HFFc6 (cell line): ENCODE results near the gene DNER. TPM values are rescaled to one million over a fixed set of nuclear protein-coding genes. Genes with fewer than 3 reads are reported as not detected.

ENCODE experiments used
- DNase-seq: peaks from one replicate; pipeline ENCODE4 v3.0.0-alpha.2; 2018
- H3K27ac Mint-ChIP-seq: 2 replicates; pipeline ENCODE4 v1.8.0; 2020; ENCODE audit warnings: mild to moderate bottlenecking, mixed read lengths
- H3K27me3 Mint-ChIP-seq: 2 replicates; pipeline ENCODE4 v1.8.0; 2021; ENCODE audit warnings: mild to moderate bottlenecking, moderate library complexity, mixed read lengths; ENCODE audit not compliant: insufficient read depth
- H3K36me3 Mint-ChIP-seq: 2 replicates; pipeline ENCODE4 v1.8.0; 2021; ENCODE audit warnings: low read depth, mixed read lengths
- H3K4me1 Mint-ChIP-seq: 2 replicates; pipeline ENCODE4 v1.8.0; 2020; ENCODE audit warnings: low read depth, mixed read lengths
- H3K4me3 Mint-ChIP-seq: 2 replicates; pipeline ENCODE4 v1.8.0; 2020; ENCODE audit warnings: mild to moderate bottlenecking, moderate library complexity, mixed read lengths
- H3K9me3 Mint-ChIP-seq: 2 replicates; pipeline ENCODE4 v1.8.0; 2020; ENCODE audit warnings: mild to moderate bottlenecking, mixed read lengths
- total RNA-seq, 6 experiments: library from RNA; stranded (reverse); fragmentation: NEBNext Ultra II Directional; extraction: Animal tissue kit (Norgen Biotek cat#: 25700); gene quantifications; 2 replicates in 1 of 6; 3 replicates in 5 of 6; pipeline ENCODE4 v1.2.3, GENCODE V29; 2021
- TF ChIP-seq, protein P1 (sequence below): fragments of 200-600 bp; sonication (generic); IDR thresholded peaks from 2 replicates; pipeline ENCODE4 v1.5.0; 2021; ENCODE audit warnings: antibody characterized with exemption, mild to moderate bottlenecking

DNER gene
- total RNA-seq, 6 experiments from 2014 or later, result 0.07 to 3.8 (median 2.7) TPM

DNA sequence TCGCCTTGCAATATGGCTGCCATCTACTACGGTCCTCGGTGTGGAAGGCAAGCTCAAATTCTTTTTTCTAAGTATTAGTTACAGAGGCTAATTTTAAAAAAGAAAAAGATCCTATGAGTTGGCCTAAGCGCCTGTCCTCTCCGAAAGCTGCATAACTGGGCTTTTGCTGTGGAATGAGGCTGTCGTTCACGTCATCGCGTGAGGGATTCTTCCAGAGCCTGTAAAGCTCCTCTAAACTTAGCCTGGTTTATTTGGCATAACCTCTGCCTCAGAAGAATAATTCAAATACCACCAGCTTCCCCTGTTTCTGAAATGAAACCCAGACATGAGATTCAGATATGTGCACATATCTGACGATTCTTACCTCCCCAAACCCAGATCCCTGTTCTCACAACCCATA is 187.4 kb downstream of the DNER start:
- H3K36me3 Mint-ChIP-seq, result no peaks in the 10 kb centered on the region
- H3K4me3 Mint-ChIP-seq, result no peak overlapping the region
- peaks cover 6% of the 10 kb centered on the region for H3K9me3 Mint-ChIP-seq
- H3K27ac Mint-ChIP-seq, result no peak overlapping the region
- H3K4me1 Mint-ChIP-seq, result no peaks in the 10 kb centered on the region; the same call in 1 of the 2 replicates
- no peak for DNase-seq
- H3K27me3 Mint-ChIP-seq, result peaks cover 14% of the 10 kb centered on the region
- TF ChIP-seq, protein P1, sequence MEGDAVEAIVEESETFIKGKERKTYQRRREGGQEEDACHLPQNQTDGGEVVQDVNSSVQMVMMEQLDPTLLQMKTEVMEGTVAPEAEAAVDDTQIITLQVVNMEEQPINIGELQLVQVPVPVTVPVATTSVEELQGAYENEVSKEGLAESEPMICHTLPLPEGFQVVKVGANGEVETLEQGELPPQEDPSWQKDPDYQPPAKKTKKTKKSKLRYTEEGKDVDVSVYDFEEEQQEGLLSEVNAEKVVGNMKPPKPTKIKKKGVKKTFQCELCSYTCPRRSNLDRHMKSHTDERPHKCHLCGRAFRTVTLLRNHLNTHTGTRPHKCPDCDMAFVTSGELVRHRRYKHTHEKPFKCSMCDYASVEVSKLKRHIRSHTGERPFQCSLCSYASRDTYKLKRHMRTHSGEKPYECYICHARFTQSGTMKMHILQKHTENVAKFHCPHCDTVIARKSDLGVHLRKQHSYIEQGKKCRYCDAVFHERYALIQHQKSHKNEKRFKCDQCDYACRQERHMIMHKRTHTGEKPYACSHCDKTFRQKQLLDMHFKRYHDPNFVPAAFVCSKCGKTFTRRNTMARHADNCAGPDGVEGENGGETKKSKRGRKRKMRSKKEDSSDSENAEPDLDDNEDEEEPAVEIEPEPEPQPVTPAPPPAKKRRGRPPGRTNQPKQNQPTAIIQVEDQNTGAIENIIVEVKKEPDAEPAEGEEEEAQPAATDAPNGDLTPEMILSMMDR, result no peak

DNA sequence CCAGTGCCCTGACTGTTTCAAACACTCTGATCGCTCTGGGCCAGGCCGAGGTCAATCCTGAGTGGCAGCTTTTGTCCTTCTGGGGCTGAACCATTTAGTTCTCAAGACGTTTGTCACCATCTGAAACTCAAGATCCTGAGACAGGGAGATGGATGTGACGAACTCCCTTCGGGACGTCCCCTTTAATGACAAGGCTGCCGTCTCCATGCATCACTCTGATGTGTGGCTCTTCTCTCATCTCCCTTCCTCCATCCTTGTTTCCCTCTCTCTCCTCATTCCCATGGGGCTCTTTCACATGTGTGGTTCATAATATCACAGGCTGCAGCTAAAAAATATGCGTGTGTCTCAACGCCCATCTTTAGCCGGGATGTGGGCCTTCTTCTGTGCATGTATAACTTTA is 189.6 kb downstream of the DNER start:
- DNase-seq, result no peak
- Mint-ChIP-seq H3K27ac (no peak overlapping the region), H3K27me3 (peaks cover 22% of the 10 kb centered on the region)

DNA sequence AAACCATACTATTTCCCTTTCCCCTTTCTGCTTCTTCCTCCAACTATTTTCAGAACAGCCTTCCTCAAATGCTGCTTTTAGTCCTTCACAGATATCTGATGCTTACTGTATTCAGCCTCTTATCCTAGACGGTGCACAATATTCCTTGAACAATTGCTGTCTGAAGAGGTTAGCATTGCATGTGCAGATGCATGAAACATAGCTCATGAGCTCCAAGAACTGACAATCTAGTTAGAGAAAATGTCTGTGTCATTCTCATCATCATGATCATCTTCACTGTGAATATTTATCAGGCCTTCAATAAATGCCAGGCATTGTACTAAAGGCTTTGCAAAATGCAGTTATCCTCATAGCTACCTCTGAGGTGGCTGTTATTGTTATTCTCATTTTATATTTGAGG is 190.7 kb downstream of the DNER start:
- Mint-ChIP-seq H3K36me3 (no peaks in the 10 kb centered on the region), H3K4me1 (no peaks in the 10 kb centered on the region; the same call in 1 of the 2 replicates), H3K4me3 (no peak overlapping the region), H3K9me3 (no peaks in the 10 kb centered on the region), H3K27me3 (peaks cover 21% of the 10 kb centered on the region), H3K27ac (no peak overlapping the region)
- no peak for DNase-seq
- TF ChIP-seq, protein P1, result no peak

More for the DNA sequence above, 189.6 kb downstream of the DNER start:
- TF ChIP-seq, protein P1, result no peak
- H3K9me3 Mint-ChIP-seq, result no peaks in the 10 kb centered on the region
- no peaks in the 10 kb centered on the region for H3K36me3 Mint-ChIP-seq
- no peaks in the 10 kb centered on the region; the same call in 1 of the 2 replicates for H3K4me1 Mint-ChIP-seq
- no peak overlapping the region for H3K4me3 Mint-ChIP-seq

DNA sequence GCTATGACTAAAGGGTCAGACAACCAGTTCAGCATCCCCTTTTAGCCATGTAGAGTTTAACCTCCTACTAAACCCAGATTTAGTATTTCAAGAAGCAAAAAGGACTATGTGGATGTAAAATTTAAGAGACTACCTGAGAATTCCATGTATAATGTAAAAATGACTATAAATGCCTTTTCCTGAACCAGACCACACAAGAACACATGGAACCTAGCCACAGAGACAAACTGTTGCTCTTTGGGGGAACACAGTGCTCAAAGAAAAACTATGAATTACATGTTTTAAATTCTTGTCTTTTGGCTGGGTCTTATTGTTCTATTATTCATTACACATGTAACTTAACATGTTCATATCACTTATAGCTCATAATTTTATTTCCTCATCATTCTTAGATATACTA is 192.8 kb downstream of the DNER start:
- TF ChIP-seq, protein P1, result no peak
- H3K27ac Mint-ChIP-seq, result no peak overlapping the region
- H3K27me3 Mint-ChIP-seq, result peaks cover 20% of the 10 kb centered on the region
- H3K4me3 Mint-ChIP-seq, result no peak overlapping the region
- no peak for DNase-seq
- H3K4me1 Mint-ChIP-seq, result no peaks in the 10 kb centered on the region; the same call in 1 of the 2 replicates
- no peaks in the 10 kb centered on the region for H3K9me3 Mint-ChIP-seq
- H3K36me3 Mint-ChIP-seq, result no peaks in the 10 kb centered on the region

DNA sequence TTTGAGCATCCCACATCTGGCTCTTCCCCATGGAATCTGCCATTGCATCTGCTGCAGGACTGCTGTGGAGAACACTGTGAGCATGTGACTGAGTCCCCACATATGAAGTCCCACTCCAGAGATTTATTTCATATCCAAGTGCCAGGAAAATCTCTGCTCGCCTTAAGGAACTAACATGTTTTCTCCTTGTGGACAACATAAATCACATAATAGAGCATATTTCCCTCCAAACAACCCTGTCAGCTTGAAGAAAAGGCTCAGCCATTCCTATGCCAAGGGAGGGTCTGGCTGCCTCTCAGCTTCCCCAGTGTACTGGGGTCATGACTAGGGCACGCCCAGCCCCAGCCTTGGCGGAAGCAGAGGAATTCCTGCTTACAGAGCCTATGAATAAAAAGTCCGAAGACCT is 193.7 kb downstream of the DNER start:
- Mint-ChIP-seq H3K36me3 (no peaks in the 10 kb centered on the region), H3K4me3 (no peak overlapping the region), H3K27ac (no peak overlapping the region), H3K9me3 (no peaks in the 10 kb centered on the region), H3K27me3 (peaks cover 20% of the 10 kb centered on the region), H3K4me1 (no peaks in the 10 kb centered on the region; the same call in 1 of the 2 replicates)
- no peak for DNase-seq
- TF ChIP-seq, protein P1, result no peak
